H7 (cell line): ENCODE data around the gene MAST4. TPM values are rescaled to one million over a fixed set of nuclear protein-coding genes. Genes with fewer than 3 reads are reported as not detected.

Experiments
- DNase-seq: peaks from one replicate; pipeline ENCODE4 v3.0.0; 2012
- H3K27me3 ChIP-seq: 2 replicates; pipeline ENCODE4 v1.6.0; 2011; ENCODE audit warnings: mild to moderate bottlenecking, low read length; ENCODE audit not compliant: control insufficient read depth, insufficient read depth
- H3K36me3 ChIP-seq: replicated peaks from 2 replicates; pipeline ENCODE4 v1.5.1; 2011; ENCODE audit warnings: low read length; ENCODE audit not compliant: control insufficient read depth, insufficient read depth
- H3K4me3 ChIP-seq: 2 replicates; pipeline ENCODE4 v1.5.1; 2011; ENCODE audit warnings: low read depth, mild to moderate bottlenecking, control low read depth, low read length, moderate library complexity; ENCODE audit not compliant: insufficient read depth
- total RNA-seq: library from RNA; depleted of rRNA; stranded (reverse); fragments of >200 nt; shearing (Covaris generic); gene quantifications from 2 replicates; pipeline ENCODE4 v1.2.3, GENCODE V29; 2014

Gene MAST4
- total RNA-seq, 1 experiment from 2014 or later = 1.6 TPM

DNA sequence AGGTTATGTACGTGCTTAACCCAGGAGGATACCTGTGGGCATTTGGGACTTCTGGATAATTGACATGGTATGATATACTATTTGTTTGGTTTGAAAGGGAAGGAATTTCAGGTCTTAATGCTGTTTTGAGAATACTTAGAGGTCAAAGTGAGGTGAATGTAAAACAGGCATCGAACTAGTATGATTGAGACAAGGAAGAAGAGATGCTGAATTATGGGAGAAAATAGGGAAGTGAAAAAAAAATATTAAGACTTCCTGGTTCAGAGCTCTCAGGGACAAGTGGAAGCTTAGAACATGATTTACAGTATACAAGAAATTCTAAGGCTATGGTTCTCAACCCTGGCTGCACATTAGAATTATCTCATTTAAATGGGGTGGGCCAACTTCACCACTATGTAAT is 485.1 kb downstream of the MAST4 start:
- Histone ChIP-seq H3K27me3 (no peaks in the 10 kb centered on the region), H3K36me3 (no peaks in the 10 kb centered on the region), H3K4me3 (no peak overlapping the region)
- no peak for DNase-seq

DNA sequence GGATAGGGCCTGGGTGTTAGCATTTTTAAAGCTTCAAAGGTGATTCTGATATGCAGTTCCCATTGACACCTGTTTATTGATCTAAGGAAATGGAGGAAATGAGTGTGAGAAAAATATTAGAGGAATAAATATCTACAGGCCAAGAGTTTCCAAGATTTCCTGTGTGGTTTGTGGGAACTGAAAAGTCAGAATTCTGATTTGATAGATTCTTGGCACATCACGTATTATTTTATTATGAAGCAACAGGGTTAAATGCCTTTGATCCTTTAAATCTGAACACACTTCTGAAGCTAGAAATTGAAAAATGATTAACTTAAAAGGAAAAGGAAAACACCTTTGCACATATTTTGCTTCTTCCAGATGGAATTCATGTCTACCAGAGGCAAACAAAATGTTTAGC is 486.7 kb downstream of the MAST4 start:
- H3K27me3 ChIP-seq = no peaks in the 10 kb centered on the region
- no peak overlapping the region for H3K4me3 ChIP-seq
- H3K36me3 ChIP-seq = no peaks in the 10 kb centered on the region
- DNase-seq = no peak

DNA sequence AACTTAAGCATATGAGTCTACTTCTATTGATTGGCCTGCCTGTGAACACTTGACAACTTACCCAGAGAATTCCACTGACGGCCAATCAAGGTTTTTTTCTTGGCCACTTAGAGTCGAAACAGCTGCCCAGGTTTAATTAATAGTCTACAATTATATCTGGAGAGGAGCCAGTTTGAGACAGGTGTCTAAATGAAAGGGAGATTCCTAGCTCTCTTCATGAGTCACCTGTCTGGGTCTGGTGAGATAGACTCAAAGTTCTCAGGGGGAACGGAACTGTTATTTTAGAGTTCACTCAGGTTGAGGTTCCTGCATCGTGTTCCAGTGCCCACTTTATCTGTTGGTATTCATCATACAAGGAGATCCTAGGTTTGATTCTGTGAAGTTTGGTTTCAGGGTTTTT is 489.4 kb downstream of the MAST4 start:
- Histone ChIP-seq H3K4me3 (no peak overlapping the region), H3K36me3 (no peaks in the 10 kb centered on the region), H3K27me3 (no peaks in the 10 kb centered on the region)
- DNase-seq = no peak

DNA sequence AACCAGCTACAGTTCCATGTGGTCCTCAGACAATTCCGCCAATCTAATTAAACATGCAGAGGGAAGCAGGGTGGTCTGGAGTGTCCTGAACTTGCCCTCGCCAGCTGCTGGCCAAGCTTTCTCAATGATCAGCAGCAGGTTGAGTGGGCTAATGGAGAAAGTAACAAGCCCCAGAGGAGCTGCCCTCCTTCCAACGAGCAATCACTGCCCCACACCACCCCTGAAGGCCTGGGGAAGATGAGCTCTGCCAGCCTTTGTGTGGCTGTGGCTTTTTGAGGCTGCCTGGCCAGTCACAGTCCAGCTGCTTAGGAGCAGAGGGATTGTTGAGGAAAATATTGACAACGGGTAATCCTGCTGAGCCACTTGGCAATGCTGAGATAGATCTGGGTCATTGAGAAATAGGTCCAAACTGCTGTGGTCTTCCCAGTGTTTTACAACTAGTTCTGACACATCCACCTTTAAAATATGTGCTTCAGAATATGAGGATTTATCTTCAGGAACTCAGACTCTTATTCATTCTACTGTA is 493.1 kb downstream of the MAST4 start:
- Histone ChIP-seq H3K4me3 (no peak overlapping the region), H3K27me3 (no peaks in the 10 kb centered on the region), H3K36me3 (no peaks in the 10 kb centered on the region)
- no peak for DNase-seq

DNA sequence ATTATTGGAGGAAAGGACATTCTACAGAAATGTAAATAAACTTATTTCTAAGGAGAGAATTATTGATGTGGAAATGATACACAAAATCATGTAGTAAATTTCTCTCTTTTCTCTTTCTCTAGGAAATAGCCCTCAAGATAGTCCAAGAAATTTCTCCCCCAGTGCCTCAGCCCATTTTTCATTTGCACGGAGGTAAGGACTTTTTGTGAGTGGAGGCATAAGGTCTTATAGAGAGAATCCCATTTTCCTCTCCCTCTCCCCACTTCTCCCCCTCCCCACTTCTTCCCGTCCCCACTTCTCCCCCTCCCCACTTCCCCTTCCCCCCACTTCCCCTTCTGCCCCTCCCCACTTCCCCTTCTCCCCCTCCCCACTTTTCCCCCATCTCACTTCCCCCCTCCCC is 493.8 kb downstream of the MAST4 start:
- no peak for DNase-seq
- H3K27me3 ChIP-seq = no peaks in the 10 kb centered on the region
- no peaks in the 10 kb centered on the region for H3K36me3 ChIP-seq
- H3K4me3 ChIP-seq = no peak overlapping the region

DNA sequence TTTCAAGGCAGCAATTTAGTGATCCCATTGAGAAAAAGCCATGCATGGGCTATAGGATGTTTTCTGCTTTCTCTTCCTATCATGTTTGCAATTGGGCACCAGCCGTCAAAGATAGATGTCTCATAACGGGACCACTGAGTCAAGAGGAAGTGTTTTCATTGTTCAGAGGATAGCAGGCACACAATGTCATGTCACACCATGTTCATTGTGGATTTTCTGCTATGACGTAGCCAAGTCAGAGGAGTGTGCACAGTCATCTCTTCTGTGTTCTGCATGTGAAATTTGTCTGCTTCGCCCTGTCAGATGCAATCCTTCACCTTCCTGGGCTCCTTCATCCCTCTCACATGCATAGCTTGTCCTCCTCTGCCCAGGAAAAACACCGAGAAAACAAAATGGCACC is 494.4 kb downstream of the MAST4 start:
- no peak overlapping the region for H3K4me3 ChIP-seq
- DNase-seq = no peak
- H3K27me3 ChIP-seq = no peaks in the 10 kb centered on the region
- no peaks in the 10 kb centered on the region for H3K36me3 ChIP-seq

DNA sequence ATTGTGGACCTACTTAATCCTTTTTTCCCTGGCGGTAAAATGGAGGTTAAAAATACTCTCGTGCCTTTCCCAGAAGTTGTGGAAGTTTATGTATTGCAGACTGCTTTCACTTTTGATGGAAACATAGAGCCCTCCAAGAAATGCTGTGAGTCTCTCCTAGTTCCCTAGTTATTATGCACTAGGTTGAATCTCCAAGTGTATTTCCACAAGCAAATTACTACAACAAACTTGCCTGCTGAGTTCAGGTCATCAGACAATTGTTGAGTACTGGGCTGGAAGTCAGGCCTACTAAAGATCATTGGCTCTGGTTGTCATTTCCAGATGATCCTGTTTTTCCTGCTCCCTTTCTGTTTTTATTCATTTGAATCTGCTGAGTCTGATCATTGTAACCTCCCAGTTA is 496.3 kb downstream of the MAST4 start:
- Histone ChIP-seq H3K27me3 (no peaks in the 10 kb centered on the region), H3K36me3 (no peaks in the 10 kb centered on the region), H3K4me3 (no peak overlapping the region)
- no peak for DNase-seq

DNA sequence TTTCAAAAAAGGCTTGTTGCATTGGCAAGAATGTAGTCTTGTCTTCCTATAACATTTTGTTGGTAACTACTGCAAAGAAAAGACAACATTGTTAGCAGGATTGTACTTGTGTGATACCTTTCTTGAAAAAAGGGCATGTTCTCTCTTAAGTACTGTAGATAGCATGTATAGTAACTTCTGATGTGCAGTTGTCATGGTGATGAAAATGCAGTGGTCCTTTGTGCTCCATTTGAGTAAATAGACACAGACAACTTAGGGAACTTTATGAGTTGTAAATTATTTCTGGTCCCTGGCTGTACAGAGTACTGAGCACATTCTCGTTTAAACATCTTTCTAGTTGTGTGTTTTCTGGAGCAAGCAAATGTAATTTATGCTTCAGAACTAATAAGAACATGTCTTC is 497.1 kb downstream of the MAST4 start:
- Histone ChIP-seq H3K36me3 (no peaks in the 10 kb centered on the region), H3K27me3 (no peaks in the 10 kb centered on the region), H3K4me3 (no peak overlapping the region)
- no peak for DNase-seq

DNA sequence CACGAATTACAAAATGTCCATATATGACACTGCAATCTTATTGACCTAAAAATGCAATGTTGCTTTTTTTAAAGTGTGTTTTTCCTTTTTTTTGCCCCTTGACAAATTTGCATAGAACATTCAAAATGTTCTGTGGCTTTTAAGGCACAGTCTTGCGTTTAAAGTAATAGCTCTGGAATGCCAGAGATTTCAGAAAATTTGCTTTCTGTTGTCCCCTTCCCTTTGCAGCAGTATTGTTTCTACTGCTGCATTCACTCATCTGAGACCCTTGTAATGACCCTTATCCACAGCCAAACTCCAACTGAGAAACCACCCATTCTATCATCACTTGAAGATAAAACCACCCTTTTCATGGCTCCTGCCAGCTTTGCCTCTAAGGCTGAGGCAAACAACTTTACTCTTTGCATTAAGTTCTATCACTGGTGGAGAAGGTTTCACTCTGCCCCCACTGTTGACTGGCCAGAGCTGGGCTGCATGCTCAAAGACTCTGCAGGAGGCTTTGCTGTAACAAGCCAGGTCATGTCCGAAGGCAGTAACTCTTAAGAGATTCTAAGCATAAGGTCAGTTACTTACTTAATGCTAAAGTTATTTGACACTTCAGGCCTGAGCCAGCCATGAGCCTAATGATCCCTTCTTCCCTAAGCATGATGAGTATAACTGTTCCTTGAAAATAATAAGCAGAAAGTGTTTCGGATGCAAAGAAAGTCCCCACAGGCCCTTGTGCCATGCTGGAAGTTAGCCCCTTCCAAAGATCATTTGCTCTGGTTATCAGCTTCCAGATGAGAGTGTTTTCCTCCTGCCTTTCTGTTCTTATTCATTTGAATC is 498.5 kb downstream of the MAST4 start:
- no peak for DNase-seq
- no peaks in the 10 kb centered on the region for H3K36me3 ChIP-seq
- H3K4me3 ChIP-seq = no peak overlapping the region

DNA sequence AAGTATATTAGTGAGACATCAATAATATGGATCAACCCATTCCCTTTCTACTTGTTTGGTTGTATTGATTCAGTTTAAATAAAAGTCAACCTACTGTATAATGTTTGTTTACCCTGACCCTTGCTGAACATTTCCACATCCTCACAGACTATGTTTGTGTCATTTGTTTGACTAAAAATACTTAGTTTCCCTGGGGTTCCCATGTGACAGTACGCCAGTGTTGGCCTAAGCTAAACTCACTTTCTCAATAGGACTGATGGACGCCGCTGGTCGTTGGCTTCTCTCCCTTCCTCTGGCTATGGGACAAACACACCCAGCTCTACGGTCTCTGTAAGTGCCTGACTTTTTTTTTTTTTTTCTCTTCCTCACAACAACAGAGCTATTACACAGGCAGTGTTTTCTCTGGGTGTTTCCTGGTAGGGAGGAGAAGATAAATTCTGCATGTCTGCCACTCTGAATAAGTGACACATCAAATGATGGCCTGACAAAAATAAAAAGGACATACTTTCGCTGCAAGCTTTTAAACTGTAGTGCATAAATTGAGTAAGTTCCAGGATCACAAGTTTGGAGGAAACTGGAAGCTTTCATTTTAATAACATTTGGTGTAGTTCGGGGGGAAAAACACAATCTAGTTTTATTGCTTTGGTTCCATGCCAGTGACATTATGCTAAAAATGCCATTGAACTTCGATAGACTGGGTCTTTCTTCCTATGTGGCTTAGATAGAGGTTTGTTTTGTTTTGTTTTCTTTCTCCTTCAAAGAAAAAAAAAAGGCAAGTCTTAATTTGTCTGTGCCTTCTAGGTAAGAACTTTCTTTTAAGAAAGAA is 499.4 kb downstream of the MAST4 start:
- Histone ChIP-seq H3K27me3 (no peaks in the 10 kb centered on the region), H3K4me3 (no peak overlapping the region), H3K36me3 (no peaks in the 10 kb centered on the region)
- DNase-seq = no peak

More for the DNA sequence above, 498.5 kb downstream of the MAST4 start:
- no peaks in the 10 kb centered on the region for H3K27me3 ChIP-seq

DNA sequence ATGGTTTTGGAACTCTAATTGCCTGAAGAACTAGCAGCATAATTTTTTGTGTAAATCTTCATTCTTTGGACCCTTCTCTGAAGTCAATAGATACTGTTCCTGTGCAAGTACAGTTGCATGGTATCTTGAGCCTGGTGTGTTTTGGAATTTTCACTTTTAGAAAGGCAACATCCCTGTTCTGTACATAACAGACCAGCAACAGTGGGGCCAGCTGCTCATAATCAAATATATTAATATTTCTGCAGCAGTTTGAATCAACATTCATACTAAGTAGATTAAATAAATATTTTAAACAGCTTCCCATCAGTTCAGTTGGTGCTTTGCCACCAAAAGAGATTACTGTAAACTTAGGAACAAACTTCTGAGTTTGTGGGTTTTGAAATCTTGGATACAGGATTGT is 502.5 kb downstream of the MAST4 start:
- DNase-seq = no peak
- Histone ChIP-seq H3K27me3 (no peaks in the 10 kb centered on the region), H3K36me3 (no peaks in the 10 kb centered on the region; the same call in 1 of the 2 replicates), H3K4me3 (no peak overlapping the region)

DNA sequence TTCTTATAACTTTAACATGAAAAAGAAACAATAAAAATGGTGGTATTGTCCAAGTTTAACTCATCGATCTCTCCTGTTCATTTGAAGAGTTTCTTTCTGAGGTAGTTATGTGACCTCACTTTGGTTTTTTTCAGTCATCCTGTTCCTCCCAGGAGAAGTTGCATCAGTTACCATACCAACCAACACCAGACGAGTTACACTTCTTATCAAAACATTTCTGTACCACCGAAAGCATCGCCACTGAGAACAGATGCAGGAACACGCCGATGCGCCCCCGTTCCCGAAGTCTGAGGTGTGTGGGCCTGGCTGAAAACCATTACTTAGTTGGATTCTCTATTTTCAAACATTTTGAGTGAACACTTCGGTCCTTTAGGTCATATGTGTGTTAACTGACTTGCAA is 504.1 kb downstream of the MAST4 start:
- H3K27me3 ChIP-seq = no peaks in the 10 kb centered on the region
- no peaks in the 10 kb centered on the region; the same call in 1 of the 2 replicates for H3K36me3 ChIP-seq
- DNase-seq = no peak
- H3K4me3 ChIP-seq = no peak overlapping the region

DNA sequence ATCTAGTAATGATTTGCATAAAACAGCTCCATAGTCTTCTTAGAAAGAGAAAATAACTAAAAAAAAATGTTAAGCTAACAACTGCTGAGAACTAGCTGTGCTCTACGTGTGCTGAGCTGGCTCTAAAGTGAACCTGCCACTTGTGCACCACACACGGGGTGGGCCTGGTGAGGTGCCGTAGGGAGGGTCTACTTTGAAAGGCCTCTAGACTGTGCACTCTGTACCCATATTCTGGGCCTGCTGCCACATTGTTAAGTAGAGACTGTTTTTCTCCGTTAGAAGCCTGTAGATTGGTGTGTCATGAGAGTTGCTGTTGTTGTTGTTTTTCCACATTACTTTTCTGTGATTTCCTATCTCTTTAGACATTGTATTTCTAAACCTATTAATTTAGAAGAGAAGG is 506.5 kb downstream of the MAST4 start:
- H3K4me3 ChIP-seq = no peak overlapping the region
- H3K27me3 ChIP-seq = no peaks in the 10 kb centered on the region
- H3K36me3 ChIP-seq = no peaks in the 10 kb centered on the region; the same call in 1 of the 2 replicates
- no peak for DNase-seq

DNA sequence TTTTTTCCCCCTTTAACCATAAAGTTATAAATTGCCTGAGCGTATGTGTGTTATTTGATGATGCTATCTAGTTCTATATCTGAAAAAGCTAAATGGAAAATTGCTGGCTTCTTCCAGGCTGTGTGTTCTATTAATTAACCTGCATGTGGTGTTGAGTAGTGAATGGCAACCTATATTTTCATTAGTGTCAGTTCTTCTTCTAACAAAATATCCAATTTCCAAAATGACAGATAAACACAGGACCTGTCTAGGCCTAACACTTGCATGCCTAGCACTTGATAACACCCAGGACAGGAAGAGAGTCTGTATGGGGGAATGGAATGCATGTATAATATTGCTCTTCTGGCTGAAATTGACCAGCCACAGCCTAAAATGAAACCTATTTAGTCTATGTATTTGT is 508.7 kb downstream of the MAST4 start:
- Histone ChIP-seq H3K27me3 (no peaks in the 10 kb centered on the region), H3K36me3 (no peaks in the 10 kb centered on the region; the same call in 1 of the 2 replicates)
- DNase-seq = no peak

DNA sequence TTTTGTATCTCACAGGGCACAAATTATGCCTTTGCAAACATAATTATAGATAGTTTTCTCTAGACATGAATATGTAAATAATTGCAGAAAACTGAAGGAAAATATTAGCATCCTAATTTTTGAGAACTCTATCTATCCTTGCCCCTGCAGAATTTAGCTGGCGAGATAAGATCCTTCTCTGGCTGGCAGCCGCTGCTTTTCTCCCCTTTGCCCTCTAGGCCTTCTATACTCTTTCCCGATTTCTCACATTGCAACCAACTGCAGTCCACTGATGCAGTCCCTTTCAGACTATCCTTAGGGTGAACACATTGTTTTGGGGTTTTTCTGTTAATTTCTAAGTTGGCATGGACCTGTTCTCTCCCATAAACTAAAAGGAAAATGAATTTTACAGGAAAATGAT is 509.1 kb downstream of the MAST4 start:
- H3K36me3 ChIP-seq = no peaks in the 10 kb centered on the region; the same call in 1 of the 2 replicates
- no peak for DNase-seq

More for the DNA sequence above, 508.7 kb downstream of the MAST4 start:
- H3K4me3 ChIP-seq = no peak overlapping the region

More for the DNA sequence above, 509.1 kb downstream of the MAST4 start:
- no peak overlapping the region for H3K4me3 ChIP-seq
- no peaks in the 10 kb centered on the region for H3K27me3 ChIP-seq
